Activated naive CD4-positive, alpha-beta T cell treated with anti-CD3 and anti-CD28 coated beads for 36 hours (primary cell): Measurements from ENCODE around the gene B4GALNT2. TPM values are rescaled to one million over a fixed set of nuclear protein-coding genes. Genes with fewer than 3 reads are reported as not detected.

Experiments used
- CTCF ChIA-PET: fragments of 350-600 bp; sonication (Branson Sonifier 250); formaldehyde crosslinking; loops from one replicate; lab custom pipeline; 2021; ENCODE audit warnings: antibody characterized with exemption; lab: Charles Lee
- DNase-seq: peaks from one replicate; pipeline ENCODE4 v3.0.0-alpha.2; 2020
- H3K27ac Mint-ChIP-seq: one replicate; pipeline ENCODE4 v1.8.0; 2021; ENCODE audit warnings: mild to moderate bottlenecking, mixed read lengths
- H3K27me3 Mint-ChIP-seq: one replicate; pipeline ENCODE4 v1.8.0; 2021; ENCODE audit warnings: low read depth, mixed read lengths
- H3K36me3 Mint-ChIP-seq: one replicate; pipeline ENCODE4 v1.8.0; 2021; ENCODE audit warnings: low read depth, mixed read lengths
- H3K4me1 Mint-ChIP-seq: one replicate; pipeline ENCODE4 v1.8.0; 2021; ENCODE audit warnings: low read depth, mixed read lengths
- H3K4me3 Mint-ChIP-seq: one replicate; pipeline ENCODE4 v1.8.0; 2021; ENCODE audit warnings: mild to moderate bottlenecking, moderate library complexity, mixed read lengths
- H3K9me3 Mint-ChIP-seq: one replicate; pipeline ENCODE4 v1.8.0; 2021; ENCODE audit warnings: mixed read lengths
- intact Hi-C: fragments of 100-400 bp; cut with micrococcal nuclease; formaldehyde crosslinking; loops from one replicate; pipeline ENCODE4 v1.15.1; 2023
- total RNA-seq, 2 experiments: library from RNA; stranded (reverse); gene quantifications; one replicate each; pipeline ENCODE4 v1.2.3, GENCODE V29; 2021

The B4GALNT2 gene
- total RNA-seq, 2 experiments from 2014 or later = 0.02 TPM; not detected in 1

DNA sequence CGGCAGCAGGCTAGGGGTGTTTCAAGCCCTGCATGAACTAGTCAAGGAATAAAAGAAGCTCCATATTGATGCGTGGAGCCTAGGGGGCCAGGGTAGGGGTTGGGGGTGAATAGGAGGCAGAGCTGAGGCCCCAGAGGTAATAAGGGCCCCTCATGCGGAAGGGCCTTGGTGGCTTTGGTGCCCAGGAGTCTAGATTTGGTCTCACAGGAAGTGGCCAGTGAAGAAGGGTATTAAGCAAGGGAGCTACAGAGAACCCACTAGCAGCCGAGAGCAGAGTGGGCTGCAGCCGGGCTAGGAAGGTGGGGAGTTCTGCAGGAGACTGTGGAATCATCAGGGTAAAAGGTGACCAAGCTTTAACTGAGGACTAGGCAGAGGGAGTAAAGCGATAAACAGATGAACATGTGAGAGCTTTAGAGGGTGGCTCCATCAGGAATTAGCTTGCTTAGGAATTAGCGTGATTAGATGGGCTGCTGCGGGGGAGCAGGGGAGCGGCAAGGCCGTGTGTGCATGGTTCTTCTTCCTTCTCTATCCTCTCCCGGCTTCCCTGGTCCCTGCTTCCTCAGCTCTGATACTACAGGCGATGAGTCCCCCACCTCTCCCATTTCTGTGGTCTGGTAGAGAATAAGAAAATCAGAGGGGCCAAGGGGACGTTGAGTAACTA, 68.0 kb downstream of the B4GALNT2 start:
- Mint-ChIP-seq H3K4me3 (no peak overlapping the region), H3K4me1 (peaks cover 5% of the 10 kb centered on the region), H3K36me3 (peaks cover 3% of the 10 kb centered on the region), H3K27me3 (no peaks in the 10 kb centered on the region), H3K9me3 (no peaks in the 10 kb centered on the region), H3K27ac (no peak overlapping the region)
- CTCF ChIA-PET = interaction anchor here (1.0 to 1.4 kb wide), 4 partner anchors 8 to 25 kb away, joined by 3 to 6 read pairs (median 4); no protein-coding TSS in a partner anchor
- no peak for DNase-seq
- intact Hi-C loops = no loop called here

DNA sequence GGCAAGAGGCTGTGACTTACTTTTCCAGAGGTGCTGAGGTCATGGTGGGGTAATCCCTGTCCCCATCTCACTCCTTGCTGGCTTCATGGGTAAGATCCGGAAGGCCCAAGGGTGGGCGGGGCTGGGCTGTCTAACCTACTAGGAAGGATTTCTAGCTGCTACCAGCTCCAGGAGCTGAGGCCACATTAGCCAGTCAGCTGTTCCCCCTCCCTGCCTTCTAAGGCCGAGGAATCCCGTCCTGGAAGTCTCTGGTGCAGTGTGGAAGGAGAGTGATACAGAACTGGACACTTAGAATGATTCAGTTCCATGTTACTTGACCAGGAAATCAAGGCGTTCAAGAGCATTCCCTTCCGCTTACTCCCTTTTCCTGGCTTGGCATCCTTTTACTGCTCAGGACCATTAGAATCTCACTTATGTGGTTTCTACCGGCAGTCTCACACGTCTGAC, 68.9 kb downstream of the B4GALNT2 start:
- intact Hi-C loops = no loop called here
- Mint-ChIP-seq H3K27ac (no peak overlapping the region), H3K4me3 (no peak overlapping the region), H3K4me1 (no peaks in the 10 kb centered on the region), H3K9me3 (no peaks in the 10 kb centered on the region), H3K36me3 (peaks cover 8% of the 10 kb centered on the region), H3K27me3 (no peaks in the 10 kb centered on the region)
- no peak for DNase-seq
- CTCF ChIA-PET = no interaction called here

DNA sequence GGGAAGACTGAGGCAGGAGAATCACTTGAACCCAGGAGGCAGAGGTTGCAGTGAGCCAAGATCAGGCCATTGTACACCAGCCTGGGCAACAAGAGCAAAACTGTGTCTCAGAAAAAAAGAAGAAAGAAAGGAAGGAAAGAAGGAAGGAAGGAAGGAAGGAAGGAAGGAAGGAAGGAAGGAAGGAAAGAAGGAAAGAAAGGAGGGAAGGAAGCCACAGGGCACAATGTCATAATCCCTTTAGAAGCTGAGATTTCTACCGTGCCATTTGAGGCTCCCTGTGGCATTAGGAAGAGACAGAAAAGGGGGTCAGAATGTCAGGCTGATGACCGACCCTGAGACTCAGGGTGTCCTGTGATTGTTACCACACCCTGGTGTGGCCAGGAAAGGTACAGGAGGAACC, 71.2 kb downstream of the B4GALNT2 start:
- Mint-ChIP-seq H3K9me3 (no peaks in the 10 kb centered on the region), H3K27me3 (no peaks in the 10 kb centered on the region), H3K36me3 (peaks cover 10% of the 10 kb centered on the region), H3K27ac (no peak overlapping the region), H3K4me3 (no peak overlapping the region), H3K4me1 (peaks cover 8% of the 10 kb centered on the region)
- no peak for DNase-seq
- intact Hi-C loops = no loop called here
- CTCF ChIA-PET = no interaction called here

DNA sequence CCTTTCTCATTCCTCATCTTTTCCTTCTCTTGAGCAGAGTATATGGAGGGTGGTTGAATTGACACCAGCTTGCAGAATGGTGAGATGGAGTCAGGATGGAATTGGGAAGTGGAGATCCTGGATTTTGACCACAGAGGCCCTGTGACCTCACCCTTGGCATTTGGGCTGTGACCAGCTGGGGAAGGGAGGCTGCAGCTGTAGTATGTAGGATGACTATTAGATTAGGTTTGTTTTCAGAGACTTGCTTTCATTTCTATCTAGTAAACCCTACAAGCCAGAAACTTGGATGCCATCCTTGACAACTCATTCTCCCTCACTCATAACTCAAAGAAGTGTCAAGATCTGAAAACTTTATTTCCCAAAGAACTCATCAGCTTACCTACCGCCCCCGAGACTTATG, 71.9 kb downstream of the B4GALNT2 start:
- H3K9me3 Mint-ChIP-seq = no peaks in the 10 kb centered on the region
- CTCF ChIA-PET = no interaction called here
- peaks cover 15% of the 10 kb centered on the region for H3K4me1 Mint-ChIP-seq
- peaks cover 10% of the 10 kb centered on the region for H3K36me3 Mint-ChIP-seq
- no peaks in the 10 kb centered on the region for H3K27me3 Mint-ChIP-seq
- H3K27ac Mint-ChIP-seq = no peak overlapping the region
- intact Hi-C loops = no loop called here
- no peak overlapping the region for H3K4me3 Mint-ChIP-seq
- no peak for DNase-seq

DNA sequence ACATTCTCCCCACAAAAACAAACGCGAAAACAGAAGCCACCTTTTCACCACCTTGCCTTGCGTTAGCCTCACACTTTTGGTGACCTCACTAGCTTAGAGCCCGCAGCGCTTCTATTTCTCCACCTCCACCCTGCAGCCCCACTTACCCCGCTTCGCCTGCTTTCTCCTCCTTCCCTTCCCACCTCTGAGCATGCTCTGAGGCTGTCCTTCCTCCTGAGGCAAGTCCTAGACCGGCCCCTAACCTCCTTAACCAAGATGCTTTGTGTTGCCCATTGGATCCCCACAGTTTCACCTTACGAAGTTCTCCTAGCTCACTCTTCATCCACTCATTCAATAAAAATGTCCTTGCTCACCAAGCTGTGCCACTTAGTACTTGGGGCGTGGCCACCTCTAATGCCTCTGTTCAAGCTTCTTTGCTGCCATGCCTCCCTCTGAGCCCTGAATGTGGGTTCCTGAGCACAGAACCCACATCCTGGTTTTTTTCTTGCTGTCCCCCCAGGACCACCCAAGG, 76.5 kb downstream of the B4GALNT2 start:
- Mint-ChIP-seq H3K36me3 (peaks cover 10% of the 10 kb centered on the region), H3K27me3 (no peaks in the 10 kb centered on the region), H3K27ac (peak overlapping the region; percentile 94), H3K4me3 (peak overlapping the region; percentile 85), H3K9me3 (no peaks in the 10 kb centered on the region), H3K4me1 (peaks cover 47% of the 10 kb centered on the region)
- peak; percentile 43 for DNase-seq
- CTCF ChIA-PET = interaction anchor here (0.7 to 3.8 kb wide), 9 partner anchors 9 to 348 kb away, joined by 3 to 19 read pairs (median 3); no protein-coding TSS in a partner anchor
- intact Hi-C loops = no loop called here

DNA sequence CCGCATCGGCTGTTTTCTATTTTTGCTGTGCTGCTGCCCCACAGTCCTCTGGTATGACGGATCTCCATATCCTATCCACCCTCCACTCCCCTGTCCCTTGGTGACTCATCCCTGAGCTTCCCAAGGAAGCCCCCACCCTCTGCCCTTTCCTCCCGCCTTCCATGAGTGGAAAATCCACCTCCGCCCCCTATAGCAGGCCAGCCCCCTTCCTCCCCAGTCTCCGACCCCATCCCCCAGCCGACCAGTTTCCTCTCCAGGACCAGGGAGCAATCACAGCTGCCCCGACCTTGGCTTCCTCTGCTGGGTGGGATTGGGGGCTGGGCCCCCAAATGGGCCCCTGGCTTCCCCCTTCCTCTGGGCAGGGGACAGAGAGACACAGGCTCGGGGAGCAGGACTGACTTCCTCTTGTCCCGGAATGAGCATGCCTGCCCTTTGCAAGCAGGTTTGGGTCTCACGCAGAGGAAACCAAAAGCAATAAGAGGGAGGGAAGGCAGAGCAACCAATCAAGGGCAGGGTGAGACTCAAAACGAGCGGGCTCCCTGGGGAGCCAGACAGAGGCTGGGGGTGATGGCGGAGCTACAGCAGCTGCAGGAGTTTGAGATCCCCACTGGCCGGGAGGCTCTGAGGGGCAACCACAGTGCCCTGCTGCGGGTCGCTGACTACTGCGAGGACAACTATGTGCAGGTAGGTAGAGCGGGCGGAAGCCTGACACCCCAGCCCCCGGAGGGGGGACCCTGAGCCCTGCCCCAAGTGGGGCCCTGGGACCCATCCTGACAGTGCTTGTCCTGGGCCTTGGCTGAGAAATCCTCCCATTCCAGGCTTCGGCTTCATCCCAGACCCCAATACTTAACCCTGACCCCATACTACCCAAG, 77.8 kb downstream of the B4GALNT2 start, which contains the start of the genes ABI3 and GNGT2:
Gene ABI3, plus strand, starts transcription at position 550 of the 872 bp plus-strand sequence. Its CDS starts 18 bp downstream, at position 568.
Gene GNGT2, minus strand, starts transcription at position 417 of the 872 bp plus-strand sequence. CDS start 3,152 bp downstream, outside the sequence.
- peaks cover 58% of the 10 kb centered on the region for H3K4me1 Mint-ChIP-seq
- H3K36me3 Mint-ChIP-seq = peaks cover 13% of the 10 kb centered on the region
- DNase-seq = peak; percentile 88
- H3K4me3 Mint-ChIP-seq = peak within 1 kb of the TSS; percentile 85
- CTCF ChIA-PET = interaction anchor here (2.4 to 3.8 kb wide), 2 partner anchors 11 to 31 kb away, joined by 6 to 19 read pairs; no protein-coding TSS in a partner anchor
- H3K9me3 Mint-ChIP-seq = no peaks in the 10 kb centered on the region
- intact Hi-C loops = loop anchor here (1.0 to 2.0 kb wide), 2 partner anchors 16 to 18 kb away; no protein-coding TSS in a partner anchor
- no peaks in the 10 kb centered on the region for H3K27me3 Mint-ChIP-seq
- peak within 1 kb of the TSS; percentile 94 for H3K27ac Mint-ChIP-seq

DNA sequence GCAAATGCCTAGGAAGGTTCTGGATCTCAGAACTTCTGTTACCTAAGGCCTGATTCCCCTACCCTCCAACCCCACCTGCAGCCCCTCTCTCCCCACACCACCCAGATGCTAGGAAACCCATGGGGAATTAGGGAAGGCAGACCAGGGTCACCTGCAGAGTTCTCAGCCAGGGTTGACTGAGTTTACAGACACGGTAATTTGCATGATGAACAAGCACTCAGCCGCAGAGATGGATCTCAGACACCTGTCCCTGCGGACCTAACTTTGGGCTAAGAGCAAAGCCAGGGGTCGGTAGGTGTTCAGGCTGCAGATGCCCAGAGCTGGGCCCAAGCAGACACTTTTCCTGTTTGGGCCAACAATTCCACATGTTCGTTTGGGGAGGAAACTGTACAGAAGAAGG, 80.8 kb downstream of the B4GALNT2 start:
- intact Hi-C loops = no loop called here
- H3K9me3 Mint-ChIP-seq = no peaks in the 10 kb centered on the region
- peaks cover 24% of the 10 kb centered on the region for H3K36me3 Mint-ChIP-seq
- peaks cover 78% of the 10 kb centered on the region for H3K4me1 Mint-ChIP-seq
- no peak overlapping the region for H3K27ac Mint-ChIP-seq
- H3K4me3 Mint-ChIP-seq = no peak overlapping the region
- CTCF ChIA-PET = interaction anchor here (1.1 to 1.6 kb wide), 2 partner anchors 14 to 28 kb away, joined by 3 to 4 read pairs; no protein-coding TSS in a partner anchor
- DNase-seq = no peak
- H3K27me3 Mint-ChIP-seq = no peaks in the 10 kb centered on the region

DNA sequence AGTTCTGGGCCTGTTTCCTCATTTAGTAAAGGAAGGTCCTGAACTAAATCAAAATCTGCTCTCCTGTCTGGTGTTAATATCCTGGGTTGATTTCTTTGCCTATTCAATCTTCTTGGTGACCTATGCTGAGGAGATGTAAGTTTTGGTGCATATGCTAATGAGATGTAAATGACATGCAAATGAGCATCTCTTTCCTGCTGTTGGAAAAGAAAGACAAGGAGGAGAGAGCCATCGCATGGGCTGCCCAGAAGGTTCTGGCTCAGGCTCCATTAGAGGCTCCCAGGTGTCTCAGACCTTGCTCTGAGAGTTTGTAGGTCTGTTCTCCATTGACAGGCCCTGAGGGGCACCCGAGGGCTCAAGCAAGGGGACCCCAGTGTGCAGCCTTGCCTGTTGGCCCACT, 81.3 kb downstream of the B4GALNT2 start:
- intact Hi-C loops = no loop called here
- Mint-ChIP-seq H3K36me3 (peaks cover 27% of the 10 kb centered on the region), H3K4me3 (no peak overlapping the region), H3K9me3 (no peaks in the 10 kb centered on the region), H3K4me1 (peaks cover 78% of the 10 kb centered on the region), H3K27me3 (no peaks in the 10 kb centered on the region), H3K27ac (no peak overlapping the region)
- no peak for DNase-seq
- CTCF ChIA-PET = interaction anchor here (1.3 to 1.6 kb wide), 2 partner anchors 14 to 28 kb away, joined by 4 read pairs; no protein-coding TSS in a partner anchor

DNA sequence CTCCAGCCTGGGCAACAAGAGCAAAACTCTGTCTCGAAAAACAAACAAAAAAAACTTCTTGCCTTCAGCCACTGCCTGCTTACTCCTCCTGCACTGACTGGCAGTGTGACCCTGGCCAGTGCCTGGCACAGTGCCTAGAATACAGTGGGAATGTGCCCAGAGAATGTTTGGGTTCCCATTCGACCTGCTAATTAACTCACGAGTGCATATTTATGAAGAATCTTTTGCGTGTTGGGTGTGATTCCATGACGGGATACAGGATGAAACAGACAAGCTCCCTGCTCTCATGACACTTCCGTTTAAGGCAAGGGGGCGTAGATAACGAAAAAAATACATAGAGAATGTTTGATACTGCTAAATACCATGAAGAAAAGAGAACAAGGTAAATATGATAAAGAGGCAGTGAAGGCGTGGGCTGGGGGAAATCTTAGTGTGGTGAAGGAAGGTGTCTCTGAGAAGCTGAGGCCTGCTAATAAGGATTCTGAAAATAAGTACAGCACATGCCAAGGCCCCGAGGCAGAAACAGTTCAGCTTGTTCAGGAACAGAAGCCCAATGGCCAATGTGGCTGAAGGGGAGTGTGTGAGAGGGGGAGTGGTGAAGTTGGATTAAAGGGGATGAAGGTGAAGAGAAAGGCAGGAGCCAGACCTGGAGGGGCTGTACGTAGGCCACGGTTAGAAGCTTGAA, 82.2 kb downstream of the B4GALNT2 start:
- peak overlapping the region; percentile 53 for H3K27ac Mint-ChIP-seq
- no peaks in the 10 kb centered on the region for H3K27me3 Mint-ChIP-seq
- H3K36me3 Mint-ChIP-seq = peaks cover 28% of the 10 kb centered on the region
- CTCF ChIA-PET = interaction anchor here (0.7 to 1.5 kb wide), 7 partner anchors 9 to 34 kb away, joined by 3 to 8 read pairs (median 4); no protein-coding TSS in a partner anchor
- H3K4me3 Mint-ChIP-seq = no peak overlapping the region
- intact Hi-C loops = no loop called here
- DNase-seq = peak; percentile 40
- no peaks in the 10 kb centered on the region for H3K9me3 Mint-ChIP-seq
- H3K4me1 Mint-ChIP-seq = peaks cover 77% of the 10 kb centered on the region

DNA sequence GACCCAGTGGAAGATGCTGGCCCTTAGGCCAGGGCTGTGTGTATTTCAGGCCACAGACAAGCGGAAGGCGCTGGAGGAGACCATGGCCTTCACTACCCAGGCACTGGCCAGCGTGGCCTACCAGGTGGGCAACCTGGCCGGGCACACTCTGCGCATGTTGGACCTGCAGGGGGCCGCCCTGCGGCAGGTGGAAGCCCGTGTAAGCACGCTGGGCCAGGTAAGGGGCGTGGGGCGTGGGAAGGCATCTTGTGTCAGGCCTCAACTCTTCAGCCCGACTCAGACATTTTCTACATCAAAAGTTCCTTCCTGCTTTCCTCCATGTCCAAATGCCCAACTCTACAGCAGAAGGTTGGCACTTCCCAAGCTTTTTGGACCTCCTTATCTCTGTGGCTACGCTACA, 83.9 kb downstream of the B4GALNT2 start:
- Mint-ChIP-seq H3K27me3 (no peaks in the 10 kb centered on the region), H3K9me3 (no peaks in the 10 kb centered on the region), H3K4me3 (no peak overlapping the region), H3K27ac (peak overlapping the region; percentile 28), H3K4me1 (peaks cover 71% of the 10 kb centered on the region), H3K36me3 (peaks cover 30% of the 10 kb centered on the region)
- CTCF ChIA-PET = interaction anchor here (1.1 kb wide), 1 partner anchor 10 kb away, joined by 3 read pairs; no protein-coding TSS in a partner anchor
- DNase-seq = no peak
- intact Hi-C loops = no loop called here

DNA sequence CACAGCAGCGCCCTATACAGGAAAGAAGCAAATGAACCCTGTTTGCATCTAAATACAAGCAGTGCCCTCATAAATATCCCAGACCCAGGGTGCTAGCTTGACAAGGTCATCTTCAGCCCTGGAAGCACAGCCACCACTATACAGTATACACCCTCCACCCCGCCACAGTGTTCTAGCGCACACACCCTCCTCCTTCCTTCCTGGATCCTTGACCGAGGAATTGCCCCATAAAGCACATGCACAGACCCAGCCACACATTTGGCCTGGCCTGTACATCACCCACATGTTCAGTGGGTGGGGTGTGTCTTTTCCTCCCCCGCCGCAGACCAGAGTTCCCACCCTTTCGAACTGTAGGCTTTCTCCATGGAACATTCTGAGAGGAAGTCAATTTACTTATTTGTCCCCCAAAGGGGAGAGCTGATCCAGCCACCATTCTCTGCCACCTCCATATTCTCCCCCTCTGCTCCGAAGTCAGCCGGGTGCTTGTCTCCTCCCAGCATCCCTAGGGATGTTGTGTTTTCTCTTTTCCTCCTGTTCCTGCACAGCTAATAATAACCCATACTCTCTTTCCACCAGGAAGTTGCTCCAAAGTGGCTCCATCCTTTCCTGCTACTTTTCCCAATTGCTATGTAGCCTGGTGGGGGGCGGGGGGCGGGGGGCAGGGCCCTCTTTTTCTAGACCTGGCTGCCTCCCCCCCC, 84.5 kb downstream of the B4GALNT2 start:
- intact Hi-C loops = no loop called here
- no peaks in the 10 kb centered on the region for H3K27me3 Mint-ChIP-seq
- no peak overlapping the region for H3K4me3 Mint-ChIP-seq
- H3K9me3 Mint-ChIP-seq = no peaks in the 10 kb centered on the region
- peaks cover 31% of the 10 kb centered on the region for H3K36me3 Mint-ChIP-seq
- H3K27ac Mint-ChIP-seq = peak overlapping the region; percentile 20
- H3K4me1 Mint-ChIP-seq = peaks cover 69% of the 10 kb centered on the region
- no peak for DNase-seq
- CTCF ChIA-PET = interaction anchor here (1.1 to 1.9 kb wide), 2 partner anchors 10 kb away, joined by 3 to 5 read pairs; no protein-coding TSS in a partner anchor
